HL-60/S4 treated with retinoic acid at 250 ng/mL for 4 days and 3 days (cell line): ENCODE measurements around the gene GPC5.

ENCODE experiments used
- in situ Hi-C: fragments of 300-500 bp; cut with MboI; formaldehyde crosslinking; loops from 2 replicates; pipeline ENCODE4 v1.7.0; 2022; ENCODE audit warnings: low sequenced_read_pairs

GPC5 gene

GRCh38 chr13:92122186-92122853 is 723.9 kb downstream of the GPC5 start:
- in situ Hi-C loops: no loop called here

GRCh38 chr13:92126399-92126798 is 728.0 kb downstream of the GPC5 start:
- in situ Hi-C loops: no loop called here

GRCh38 chr13:92135509-92135908 is 737.1 kb downstream of the GPC5 start:
- in situ Hi-C loops: no loop called here

GRCh38 chr13:92136449-92137155 is 738.2 kb downstream of the GPC5 start:
- in situ Hi-C loops: no loop called here

- in situ Hi-C loops: no loop called here
Observed at GRCh38 chr13:92137520-92137919, 739.1 kb downstream of the GPC5 start.

GRCh38 chr13:92143766-92144165 is 745.3 kb downstream of the GPC5 start:
- in situ Hi-C loops: no loop called here

GRCh38 chr13:92150606-92151005 is 752.2 kb downstream of the GPC5 start:
- in situ Hi-C loops: no loop called here

- in situ Hi-C loops: no loop called here
Observed at GRCh38 chr13:92158346-92158745, 759.9 kb downstream of the GPC5 start.

- in situ Hi-C loops: no loop called here
Observed at GRCh38 chr13:92164822-92165221, 766.4 kb downstream of the GPC5 start.

- in situ Hi-C loops: no loop called here
Observed at GRCh38 chr13:92172191-92172590, 773.8 kb downstream of the GPC5 start.

- in situ Hi-C loops: no loop called here
Observed at GRCh38 chr13:92173254-92173653, 774.8 kb downstream of the GPC5 start.

GRCh38 chr13:92175330-92175729 is 776.9 kb downstream of the GPC5 start:
- in situ Hi-C loops: no loop called here

GRCh38 chr13:92177966-92178365 is 779.5 kb downstream of the GPC5 start:
- in situ Hi-C loops: no loop called here

GRCh38 chr13:92179223-92179622 is 780.8 kb downstream of the GPC5 start:
- in situ Hi-C loops: no loop called here

GRCh38 chr13:92187378-92187989 is 789.1 kb downstream of the GPC5 start:
- in situ Hi-C loops: no loop called here

- in situ Hi-C loops: no loop called here
Observed at GRCh38 chr13:92188574-92188973, 790.2 kb downstream of the GPC5 start.

- in situ Hi-C loops: no loop called here
Observed at GRCh38 chr13:92196591-92197256, 798.3 kb downstream of the GPC5 start.

GRCh38 chr13:92197669-92198068 is 799.2 kb downstream of the GPC5 start:
- in situ Hi-C loops: no loop called here

GRCh38 chr13:92218615-92219014 is 820.2 kb downstream of the GPC5 start:
- in situ Hi-C loops: no loop called here

GRCh38 chr13:92221916-92222315 is 823.5 kb downstream of the GPC5 start:
- in situ Hi-C loops: no loop called here

- in situ Hi-C loops: no loop called here
Observed at GRCh38 chr13:92224052-92224821, 825.8 kb downstream of the GPC5 start.
